ENCODE measurements around the gene SYNE2.

DNA sequence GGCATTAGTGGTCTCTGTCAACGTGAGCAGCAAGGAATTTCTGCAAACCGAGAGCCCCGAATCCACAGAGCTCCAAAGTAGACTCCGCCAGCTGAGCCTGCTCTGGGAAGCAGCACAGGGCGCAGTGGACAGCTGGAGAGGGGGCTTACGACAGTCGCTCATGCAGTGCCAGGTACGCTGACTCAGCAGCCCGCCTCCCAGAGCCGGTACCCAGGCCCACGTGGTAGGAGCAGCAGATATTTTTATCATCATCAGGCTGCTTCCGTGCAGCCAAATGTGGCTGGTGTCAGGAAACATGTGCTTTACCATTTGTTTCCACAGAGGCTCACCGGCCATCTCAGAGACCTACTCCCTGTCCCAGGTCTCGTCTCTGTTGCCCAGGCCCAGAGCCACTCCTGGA is 367.7 kb downstream of the SYNE2 start:
- TF ChIP-seq, protein P1, sequence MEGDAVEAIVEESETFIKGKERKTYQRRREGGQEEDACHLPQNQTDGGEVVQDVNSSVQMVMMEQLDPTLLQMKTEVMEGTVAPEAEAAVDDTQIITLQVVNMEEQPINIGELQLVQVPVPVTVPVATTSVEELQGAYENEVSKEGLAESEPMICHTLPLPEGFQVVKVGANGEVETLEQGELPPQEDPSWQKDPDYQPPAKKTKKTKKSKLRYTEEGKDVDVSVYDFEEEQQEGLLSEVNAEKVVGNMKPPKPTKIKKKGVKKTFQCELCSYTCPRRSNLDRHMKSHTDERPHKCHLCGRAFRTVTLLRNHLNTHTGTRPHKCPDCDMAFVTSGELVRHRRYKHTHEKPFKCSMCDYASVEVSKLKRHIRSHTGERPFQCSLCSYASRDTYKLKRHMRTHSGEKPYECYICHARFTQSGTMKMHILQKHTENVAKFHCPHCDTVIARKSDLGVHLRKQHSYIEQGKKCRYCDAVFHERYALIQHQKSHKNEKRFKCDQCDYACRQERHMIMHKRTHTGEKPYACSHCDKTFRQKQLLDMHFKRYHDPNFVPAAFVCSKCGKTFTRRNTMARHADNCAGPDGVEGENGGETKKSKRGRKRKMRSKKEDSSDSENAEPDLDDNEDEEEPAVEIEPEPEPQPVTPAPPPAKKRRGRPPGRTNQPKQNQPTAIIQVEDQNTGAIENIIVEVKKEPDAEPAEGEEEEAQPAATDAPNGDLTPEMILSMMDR (IDR thresholded peaks at IDR 0.05; ENCODE audit: low read depth, low read length, missing input control): no peak
- no peak for TF ChIP-seq TAF1 (conservative IDR thresholded peaks at IDR 0.05)
- no peak for TF ChIP-seq RXRA (IDR thresholded peaks at IDR 0.05)
- TF ChIP-seq, protein P2, sequence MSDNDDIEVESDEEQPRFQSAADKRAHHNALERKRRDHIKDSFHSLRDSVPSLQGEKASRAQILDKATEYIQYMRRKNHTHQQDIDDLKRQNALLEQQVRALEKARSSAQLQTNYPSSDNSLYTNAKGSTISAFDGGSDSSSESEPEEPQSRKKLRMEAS (IDR thresholded peaks at IDR 0.05): no peak
- no peak for TF ChIP-seq JUND (IDR thresholded peaks at IDR 0.05)
- TF ChIP-seq RAD21 (IDR thresholded peaks at IDR 0.05): no peak
- TF ChIP-seq, protein P3, sequence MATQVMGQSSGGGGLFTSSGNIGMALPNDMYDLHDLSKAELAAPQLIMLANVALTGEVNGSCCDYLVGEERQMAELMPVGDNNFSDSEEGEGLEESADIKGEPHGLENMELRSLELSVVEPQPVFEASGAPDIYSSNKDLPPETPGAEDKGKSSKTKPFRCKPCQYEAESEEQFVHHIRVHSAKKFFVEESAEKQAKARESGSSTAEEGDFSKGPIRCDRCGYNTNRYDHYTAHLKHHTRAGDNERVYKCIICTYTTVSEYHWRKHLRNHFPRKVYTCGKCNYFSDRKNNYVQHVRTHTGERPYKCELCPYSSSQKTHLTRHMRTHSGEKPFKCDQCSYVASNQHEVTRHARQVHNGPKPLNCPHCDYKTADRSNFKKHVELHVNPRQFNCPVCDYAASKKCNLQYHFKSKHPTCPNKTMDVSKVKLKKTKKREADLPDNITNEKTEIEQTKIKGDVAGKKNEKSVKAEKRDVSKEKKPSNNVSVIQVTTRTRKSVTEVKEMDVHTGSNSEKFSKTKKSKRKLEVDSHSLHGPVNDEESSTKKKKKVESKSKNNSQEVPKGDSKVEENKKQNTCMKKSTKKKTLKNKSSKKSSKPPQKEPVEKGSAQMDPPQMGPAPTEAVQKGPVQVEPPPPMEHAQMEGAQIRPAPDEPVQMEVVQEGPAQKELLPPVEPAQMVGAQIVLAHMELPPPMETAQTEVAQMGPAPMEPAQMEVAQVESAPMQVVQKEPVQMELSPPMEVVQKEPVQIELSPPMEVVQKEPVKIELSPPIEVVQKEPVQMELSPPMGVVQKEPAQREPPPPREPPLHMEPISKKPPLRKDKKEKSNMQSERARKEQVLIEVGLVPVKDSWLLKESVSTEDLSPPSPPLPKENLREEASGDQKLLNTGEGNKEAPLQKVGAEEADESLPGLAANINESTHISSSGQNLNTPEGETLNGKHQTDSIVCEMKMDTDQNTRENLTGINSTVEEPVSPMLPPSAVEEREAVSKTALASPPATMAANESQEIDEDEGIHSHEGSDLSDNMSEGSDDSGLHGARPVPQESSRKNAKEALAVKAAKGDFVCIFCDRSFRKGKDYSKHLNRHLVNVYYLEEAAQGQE (IDR thresholded peaks at IDR 0.05): no peak
- TF ChIP-seq YY1 (IDR thresholded peaks at IDR 0.05): no peak

Measured in liver (tissue), 3 donors.